Caco-2 (cell line): ENCODE measurements around the gene P3R3URF. TPM values are rescaled to one million over a fixed set of nuclear protein-coding genes. Genes with fewer than 3 reads are reported as not detected.

Experiments
- BruUV-seq: library from RNA; stranded (reverse); fragments of 400-500 nt; replicated peaks from 2 replicates; lab custom pipeline; 2021; lab: Mats Ljungman, UMichigan
- CTCF ChIA-PET: fragments of 300-600 bp; sonication (Branson Sonifier 250); formaldehyde crosslinking; loops from one replicate; lab custom pipeline; 2022; ENCODE audit warnings: antibody characterized with exemption; lab: Charles Lee
- POLR2A ChIA-PET: fragments of 300-600 bp; sonication (Branson Sonifier 250); formaldehyde crosslinking; loops from one replicate; lab custom pipeline; 2022; ENCODE audit warnings: antibody characterized with exemption; lab: Charles Lee
- DNase-seq, 2 experiments: peaks; one replicate each; pipeline versions ENCODE4 v3.0.0 to v3.0.0-alpha.2; 2020 to 2022
- H3K27me3 ChIP-seq: replicated peaks from 2 replicates; pipeline ENCODE4 v1.6.0; 2011; ENCODE audit warnings: low read length; ENCODE audit not compliant: control insufficient read depth, insufficient read depth
- H3K36me3 ChIP-seq: 2 replicates; pipeline ENCODE4 v1.5.1; 2011; ENCODE audit warnings: low read length; ENCODE audit not compliant: control insufficient read depth, insufficient read depth
- H3K4me1 ChIP-seq: fragments of 250-450 bp; sonication (Bioruptor Pico); 2 replicates; pipeline ENCODE4 v1.5.1; 2020; ENCODE audit warnings: mild to moderate bottlenecking
- H3K4me3 ChIP-seq: 2 replicates; pipeline ENCODE4 v1.5.1; 2011; ENCODE audit warnings: low read depth, mild to moderate bottlenecking, control low read depth, low read length
- H3K9me3 ChIP-seq: fragments of 250-450 bp; sonication (Bioruptor Pico); 2 replicates; pipeline ENCODE4 v1.5.1; 2020; ENCODE audit warnings: mild to moderate bottlenecking, moderate library complexity
- H3K27ac Mint-ChIP-seq: one replicate; pipeline ENCODE4 v1.8.0; 2022; ENCODE audit warnings: mixed read lengths; ENCODE audit not compliant: unreplicated experiment
- H3K27me3 Mint-ChIP-seq: one replicate; pipeline ENCODE4 v1.8.0; 2022; ENCODE audit warnings: mixed read lengths; ENCODE audit not compliant: insufficient read depth, unreplicated experiment
- H3K36me3 Mint-ChIP-seq: one replicate; pipeline ENCODE4 v1.8.0; 2022; ENCODE audit warnings: mild to moderate bottlenecking, mixed read lengths; ENCODE audit not compliant: insufficient read depth, unreplicated experiment
- H3K4me1 Mint-ChIP-seq: one replicate; pipeline ENCODE4 v1.8.0; 2022; ENCODE audit warnings: low read depth, mixed read lengths; ENCODE audit not compliant: unreplicated experiment
- H3K4me3 Mint-ChIP-seq: one replicate; pipeline ENCODE4 v1.8.0; 2022; ENCODE audit warnings: mild to moderate bottlenecking, moderate library complexity, mixed read lengths; ENCODE audit not compliant: unreplicated experiment
- H3K9me3 Mint-ChIP-seq: one replicate; pipeline ENCODE4 v1.8.0; 2022; ENCODE audit warnings: mixed read lengths; ENCODE audit not compliant: unreplicated experiment
- intact Hi-C: fragments of 100-400 bp; cut with micrococcal nuclease; formaldehyde crosslinking; loops from one replicate; pipeline ENCODE4 v1.10.0; 2022; ENCODE audit not compliant: unreplicated experiment
- total RNA-seq: library from RNA; stranded (reverse); gene quantifications from 2 replicates; pipeline ENCODE4 v1.2.3, GENCODE V29; 2022
- TF ChIP-seq, protein P1 (sequence below), 2 experiments: fragments of 200-600 bp in 1 of 2; IDR thresholded peaks; 1 replicate in 1 of 2; 2 replicates in 1 of 2; pipeline versions ENCODE4 v1.5.1 to v1.8.0; 2011 to 2022; ENCODE audit warnings: antibody characterized with exemption in 1 of 2, control low read depth in 1 of 2, inconsistent platforms in 1 of 2, low read depth in 1 of 2, low read length in 1 of 2, mild to moderate bottlenecking in 1 of 2, moderate library complexity in 1 of 2; ENCODE audit not compliant: insufficient read depth in 1 of 2, severe bottlenecking in 1 of 2, unreplicated experiment in 1 of 2

P3R3URF gene
- total RNA-seq, 1 experiment from 2014 or later: not detected

GRCh38 chr1:46132529-46133180 is 43.6 kb downstream of the P3R3URF start, which contains the start of gene PIK3R3:
TSS of gene PIK3R3 (minus strand) at chr1:46132629. CDS start at chr1:46131952, 677 bp downstream.
- H3K4me3 ChIP-seq: peak within 1 kb of the TSS; percentile 66
- no peaks in the 10 kb centered on the region for H3K9me3 ChIP-seq
- intact Hi-C loops: loop anchor here (2.0 kb wide), 1 partner anchor 96 kb away; no protein-coding TSS in a partner anchor
- H3K9me3 Mint-ChIP-seq: no peaks in the 10 kb centered on the region
- POLR2A ChIA-PET: interaction anchor here (0.6 kb wide), 3 partner anchors 45 to 146 kb away, joined by 3 to 4 read pairs (median 3); no protein-coding TSS in a partner anchor
- CTCF ChIA-PET: interaction anchor here (0.8 to 1.8 kb wide), 2 partner anchors 69 to 91 kb away, joined by 3 to 4 read pairs; no protein-coding TSS in a partner anchor
- H3K27ac Mint-ChIP-seq: peak within 1 kb of the TSS; percentile 100
- H3K36me3 ChIP-seq: no peaks in the 10 kb centered on the region
- no peaks in the 10 kb centered on the region for H3K4me1 ChIP-seq
- peaks cover 3% of the 10 kb centered on the region for H3K27me3 Mint-ChIP-seq
- no TSS peak for BruUV-seq
- TF ChIP-seq, protein P1, sequence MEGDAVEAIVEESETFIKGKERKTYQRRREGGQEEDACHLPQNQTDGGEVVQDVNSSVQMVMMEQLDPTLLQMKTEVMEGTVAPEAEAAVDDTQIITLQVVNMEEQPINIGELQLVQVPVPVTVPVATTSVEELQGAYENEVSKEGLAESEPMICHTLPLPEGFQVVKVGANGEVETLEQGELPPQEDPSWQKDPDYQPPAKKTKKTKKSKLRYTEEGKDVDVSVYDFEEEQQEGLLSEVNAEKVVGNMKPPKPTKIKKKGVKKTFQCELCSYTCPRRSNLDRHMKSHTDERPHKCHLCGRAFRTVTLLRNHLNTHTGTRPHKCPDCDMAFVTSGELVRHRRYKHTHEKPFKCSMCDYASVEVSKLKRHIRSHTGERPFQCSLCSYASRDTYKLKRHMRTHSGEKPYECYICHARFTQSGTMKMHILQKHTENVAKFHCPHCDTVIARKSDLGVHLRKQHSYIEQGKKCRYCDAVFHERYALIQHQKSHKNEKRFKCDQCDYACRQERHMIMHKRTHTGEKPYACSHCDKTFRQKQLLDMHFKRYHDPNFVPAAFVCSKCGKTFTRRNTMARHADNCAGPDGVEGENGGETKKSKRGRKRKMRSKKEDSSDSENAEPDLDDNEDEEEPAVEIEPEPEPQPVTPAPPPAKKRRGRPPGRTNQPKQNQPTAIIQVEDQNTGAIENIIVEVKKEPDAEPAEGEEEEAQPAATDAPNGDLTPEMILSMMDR (IDR thresholded peaks at IDR 0.05; ENCODE audit: insufficient read depth in 1 of 2, low read depth in 1 of 2, low read length in 1 of 2, severe bottlenecking in 1 of 2, unreplicated experiment in 1 of 2): no peak
- DNase-seq: peak; percentile 96 to 98
- no peaks in the 10 kb centered on the region for H3K4me1 Mint-ChIP-seq
- no peaks in the 10 kb centered on the region for H3K27me3 ChIP-seq
- peak within 1 kb of the TSS; percentile 100 for H3K4me3 Mint-ChIP-seq
- peaks cover 14% of the 10 kb centered on the region for H3K36me3 Mint-ChIP-seq

- no peaks in the 10 kb centered on the region for H3K36me3 ChIP-seq
- DNase-seq: no peak
- ChIA-PET POLR2A (interaction anchor here (0.6 kb wide), 3 partner anchors 46 to 146 kb away, joined by 3 to 4 read pairs (median 3); no protein-coding TSS in a partner anchor), CTCF (interaction anchor here (0.8 to 1.8 kb wide), 2 partner anchors 69 to 92 kb away, joined by 3 to 4 read pairs; no protein-coding TSS in a partner anchor)
- intact Hi-C loops: loop anchor here (2.0 kb wide), 1 partner anchor 95 kb away; no protein-coding TSS in a partner anchor
- Mint-ChIP-seq H3K27me3 (no peaks in the 10 kb centered on the region), H3K4me3 (peak overlapping the region; percentile 100), H3K9me3 (no peaks in the 10 kb centered on the region), H3K36me3 (peaks cover 14% of the 10 kb centered on the region), H3K4me1 (no peaks in the 10 kb centered on the region), H3K27ac (peak overlapping the region; percentile 100)
- H3K9me3 ChIP-seq: no peaks in the 10 kb centered on the region
- TSS peak; percentile 60 for BruUV-seq
- no peaks in the 10 kb centered on the region for H3K27me3 ChIP-seq
- peak overlapping the region; percentile 66 for H3K4me3 ChIP-seq
- TF ChIP-seq, protein P1 (IDR thresholded peaks at IDR 0.05; ENCODE audit: insufficient read depth in 1 of 2, low read depth in 1 of 2, low read length in 1 of 2, severe bottlenecking in 1 of 2, unreplicated experiment in 1 of 2): no peak
- H3K4me1 ChIP-seq: no peaks in the 10 kb centered on the region
Measured at GRCh38 chr1:46131712-46132528, 44.4 kb downstream of the P3R3URF start.

DNA sequence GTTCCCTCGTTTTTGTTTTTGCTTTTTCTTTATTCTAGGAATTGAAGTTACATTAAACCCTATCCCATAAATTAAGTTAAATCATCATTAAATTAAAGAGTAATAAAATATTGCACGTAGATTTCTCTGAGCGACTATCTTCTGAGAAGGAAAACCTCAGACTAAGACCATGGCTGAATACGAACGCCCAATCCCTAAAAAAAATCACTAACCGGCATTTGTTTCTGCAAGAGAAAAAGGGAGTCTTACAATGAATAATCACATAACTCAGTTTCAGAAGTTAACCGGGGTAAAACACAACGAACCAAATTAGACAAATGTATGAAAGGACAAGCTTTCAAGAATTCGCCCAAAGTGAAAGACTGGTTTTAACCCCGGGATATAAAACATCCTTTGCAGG is 45.2 kb downstream of the P3R3URF start:
- intact Hi-C loops: no loop called here
- no peak for DNase-seq
- Mint-ChIP-seq H3K36me3 (peaks cover 14% of the 10 kb centered on the region), H3K27me3 (no peaks in the 10 kb centered on the region), H3K4me3 (peak overlapping the region; percentile 100), H3K4me1 (no peaks in the 10 kb centered on the region), H3K27ac (no peak overlapping the region), H3K9me3 (no peaks in the 10 kb centered on the region)
- TF ChIP-seq, protein P1 (IDR thresholded peaks at IDR 0.05; ENCODE audit: insufficient read depth in 1 of 2, low read depth in 1 of 2, low read length in 1 of 2, severe bottlenecking in 1 of 2, unreplicated experiment in 1 of 2): no peak
- ChIA-PET POLR2A (no interaction called here), CTCF (interaction anchor here (1.8 kb wide), 1 partner anchor 92 kb away, joined by 4 read pairs; no protein-coding TSS in a partner anchor)
- Histone ChIP-seq H3K4me3 (peak overlapping the region; percentile 66), H3K36me3 (no peaks in the 10 kb centered on the region), H3K27me3 (no peaks in the 10 kb centered on the region), H3K4me1 (no peaks in the 10 kb centered on the region), H3K9me3 (no peaks in the 10 kb centered on the region)
- BruUV-seq: no TSS peak
